K562 (cell line): ENCODE data around the gene CCNDBP1. TPM values are rescaled to one million over a fixed set of nuclear protein-coding genes. Genes with fewer than 3 reads are reported as not detected.

Experiments used
- ATAC-seq: fragments of 200-7000 bp; cut with Tn5 transposase; 3 replicates; pipeline ENCODE4 v1.9.1; 2020; ENCODE audit warnings: moderate library complexity
- BruUV-seq: library from RNA; stranded (reverse); fragments of 400-500 nt; replicated peaks from 2 replicates; lab custom pipeline; 2021; lab: Mats Ljungman, UMichigan
- CTCF ChIA-PET: fragments of 300-600 bp; formaldehyde crosslinking; extraction: SDS; loops from one replicate; lab custom pipeline; 2021; ENCODE audit warnings: low intra/inter-chr PET ratio; lab: Yijun Ruan, JAX
- POLR2A ChIA-PET: fragments of 300-600, 350-650 bp; sonication (Branson Sonifier 250); formaldehyde crosslinking; extraction: SDS; loops from one replicate; lab custom pipeline; 2021; ENCODE audit warnings: antibody characterized with exemption, inconsistent platforms; lab: Yijun Ruan, JAX
- DNase-seq, 4 experiments: peaks; one replicate each; pipeline versions ENCODE4 v3.0.0 to v3.0.0-alpha.2; 2011 to 2018; ENCODE audit warnings: low spot score in 3 of 4, mixed read lengths in 3 of 4; ENCODE audit errors: extremely low read depth in 1 of 4
- FAIRE-seq: peaks from 2 replicates; lab custom pipeline; 2011; peaks lifted over from hg19 to GRCh38; lab: Jason Lieb, UNC
- H2AFZ ChIP-seq: 2 replicates; pipeline ENCODE4 v1.6.0; 2011; ENCODE audit warnings: low read depth, low read length, control low read depth, inconsistent platforms
- H3K27ac ChIP-seq: fragments of 200-600 bp; 3 replicates; pipeline ENCODE4 v1.8.0; 2011; ENCODE audit warnings: low read depth, mild to moderate bottlenecking, control low read depth, inconsistent platforms, low read length, moderate library complexity, mixed read lengths; ENCODE audit errors: extremely low read depth
- H3K27me3 ChIP-seq, 2 experiments: fragments of 300-600 bp in 1 of 2; 2 replicates in 1 of 2; 3 replicates in 1 of 2; pipeline versions ENCODE4 v1.6.0 to v1.8.0; 2011; ENCODE audit warnings: inconsistent platforms in 2 of 2, low read length in 2 of 2, mild to moderate bottlenecking in 1 of 2, mixed read lengths in 1 of 2, moderate library complexity in 1 of 2; ENCODE audit not compliant: control insufficient read depth in 2 of 2, insufficient read depth in 2 of 2
- H3K36me3 ChIP-seq: fragments of 300-600 bp; 3 replicates; pipeline ENCODE4 v1.8.0; 2011; ENCODE audit warnings: mild to moderate bottlenecking, low read length, inconsistent platforms; ENCODE audit not compliant: control insufficient read depth, insufficient read depth
- H3K4me1 ChIP-seq, 2 experiments: fragments of 200-600 bp in 1 of 2; replicated peaks in 1 of 2; 2 replicates in 1 of 2; 3 replicates in 1 of 2; pipeline versions ENCODE4 v1.5.1 to v1.8.0; 2011; ENCODE audit warnings: inconsistent platforms in 2 of 2, low read length in 2 of 2, mild to moderate bottlenecking in 1 of 2, mixed read lengths in 1 of 2, moderate library complexity in 1 of 2; ENCODE audit not compliant: control insufficient read depth in 2 of 2, insufficient read depth in 2 of 2
- H3K4me2 ChIP-seq: 2 replicates; pipeline ENCODE4 v1.6.1; 2011; ENCODE audit warnings: low read length, control low read depth, inconsistent platforms, mixed read lengths; ENCODE audit not compliant: insufficient read depth
- H3K4me3 ChIP-seq: fragments of 200-600 bp; sonication (generic), shearing (Covaris generic); 2 replicates; pipeline ENCODE4 v1.5.1; 2016; ENCODE audit warnings: control low read depth, inconsistent platforms
- H3K79me2 ChIP-seq: fragments of 200-600 bp; 3 replicates; pipeline ENCODE4 v1.8.0; 2011; ENCODE audit warnings: low read length, inconsistent platforms; ENCODE audit not compliant: control insufficient read depth, insufficient read depth
- H3K9ac ChIP-seq, 2 experiments: 2 replicates each; pipeline versions ENCODE4 v1.6.0 to v1.6.1; 2011; ENCODE audit warnings: low read depth in 2 of 2, low read length in 2 of 2, control low read depth in 1 of 2, inconsistent platforms in 1 of 2, mild to moderate bottlenecking in 1 of 2, mixed read lengths in 1 of 2; ENCODE audit not compliant: insufficient read depth in 1 of 2
- H3K9me1 ChIP-seq: one replicate; pipeline ENCODE4 v1.6.0; 2011; ENCODE audit warnings: inconsistent platforms, mild to moderate bottlenecking, low read length, moderate library complexity; ENCODE audit not compliant: control insufficient read depth, insufficient read depth
- H3K9me3 ChIP-seq: replicated peaks from 2 replicates; pipeline ENCODE4 v1.5.1; 2011; ENCODE audit warnings: low read depth, low read length, inconsistent platforms; ENCODE audit not compliant: control insufficient read depth, insufficient read depth
- H4K20me1 ChIP-seq: replicated peaks from 2 replicates; pipeline ENCODE4 v1.6.1; 2011; ENCODE audit warnings: low read length, inconsistent platforms, mixed read lengths; ENCODE audit not compliant: control insufficient read depth, insufficient read depth
- HDAC8 ChIP-seq: fragments of 450-650 bp; IDR thresholded peaks from 2 replicates; pipeline ENCODE4 v1.6.1; 2016; ENCODE audit warnings: mild to moderate bottlenecking, missing genetic modification characterization, moderate library complexity, missing compliant biosample characterization
- IFI16 ChIP-seq: fragments of 250-450 bp; sonication (Bioruptor Pico); IDR thresholded peaks from 2 replicates; pipeline ENCODE4 v2.1.2; 2022; ENCODE audit warnings: mild to moderate bottlenecking, inconsistent platforms
- ILK ChIP-seq: fragments of 450-650 bp; IDR thresholded peaks from 2 replicates; pipeline ENCODE4 v1.6.1; 2016; ENCODE audit warnings: missing genetic modification characterization, low read depth, mild to moderate bottlenecking, missing compliant biosample characterization, moderate library complexity, borderline replicate concordance
- KAT7 ChIP-seq: sonication (generic); formaldehyde crosslinking; IDR thresholded peaks from 2 replicates; pipeline ENCODE4 v1.8.0; 2022; ENCODE audit warnings: missing genetic modification reagents, mild to moderate bottlenecking, borderline replicate concordance
- NBN ChIP-seq: fragments of 450-650 bp; IDR thresholded peaks from 2 replicates; pipeline ENCODE4 v1.6.1; 2016; ENCODE audit warnings: low read depth, mild to moderate bottlenecking
- SREBF1 ChIP-seq: fragments of 150-350 bp; IDR thresholded peaks from 2 replicates; pipeline ENCODE4 v1.6.1; 2014; ENCODE audit warnings: antibody characterized with exemption, low read depth, low read length, borderline replicate concordance
- XRCC5 ChIP-seq: fragments of 200-400 bp; formaldehyde crosslinking; IDR thresholded peaks from 2 replicates; pipeline ENCODE4 v1.6.1; 2017; ENCODE audit warnings: low read depth, mild to moderate bottlenecking, low read length
- ZBTB11 ChIP-seq, 3 experiments: fragments of 200-800 bp in 1 of 3; fragments of 250-450 bp in 1 of 3; fragments of 450-650 bp in 1 of 3; sonication (Bioruptor Pico) in 1 of 3; sonication (Bioruptor generic) in 1 of 3; formaldehyde crosslinking in 1 of 3; IDR thresholded peaks; 2 replicates each; pipeline versions ENCODE4 v1.6.1 to v1.8.0; 2016 to 2022; ENCODE audit warnings: mild to moderate bottlenecking in 2 of 3, missing genetic modification characterization in 2 of 3, missing compliant biosample characterization in 1 of 3, moderate library complexity in 1 of 3
- ZNF311 ChIP-seq: fragments of 250-450 bp; sonication (Bioruptor Pico); IDR thresholded peaks from 2 replicates; pipeline ENCODE4 v1.4.0; 2020; ENCODE audit warnings: mild to moderate bottlenecking, moderate library complexity
- ZNF444 ChIP-seq: fragments of 250-450 bp; sonication (Bioruptor Pico); IDR thresholded peaks from 2 replicates; pipeline ENCODE4 v1.4.0; 2020; ENCODE audit warnings: mild to moderate bottlenecking, moderate library complexity
- in situ Hi-C: fragments of 300-500 bp; cut with MboI; formaldehyde crosslinking; loops from 4 replicates; pipeline ENCODE4 v1.15.0; 2018; ENCODE audit warnings: inconsistent platforms, mixed read lengths
- intact Hi-C: fragments of 100-400 bp; cut with micrococcal nuclease; formaldehyde crosslinking; loops from 2 replicates; pipeline ENCODE4 v1.14.2; 2022
- polyA plus RNA-seq, 8 experiments: library from polyadenylated mRNA; depleted of rRNA in 4 of 8; stranded (reverse) in 5 of 8; unstranded in 3 of 8; fragments of >200 nt; fragmentation: Nextera tagmentation in 2 of 8; fragmentation: Illumina TruSeq in 1 of 8; extraction: Ambion mirVana in 2 of 8; extraction: Trizol in 1 of 8; gene quantifications; 2 replicates each; pipeline versions ENCODE4 v1.2.1 to v1.2.3, GENCODE V29; 2011 to 2014; ENCODE audit warnings: inconsistent platforms in 1 of 8, missing spikeins in 1 of 8
- total RNA-seq, 7 experiments: library from RNA; depleted of rRNA in 6 of 7; stranded (reverse); fragments of >200 nt in 6 of 7; fragmentation: Illumina TruSeq in 2 of 7; extraction: Trizol in 2 of 7; gene quantifications; 2 replicates each; pipeline versions ENCODE4 v1.2.1 to v1.2.3, GENCODE V29; 2011 to 2021; ENCODE audit warnings: low replicate concordance in 1 of 7
- TF ChIP-seq, protein P1 (sequence below): conservative IDR thresholded peaks from 2 replicates; pipeline ENCODE4 v1.6.1; 2011; ENCODE audit warnings: low read depth, mild to moderate bottlenecking, low read length; ENCODE audit not compliant: control insufficient read depth

Gene CCNDBP1
- total and polyA plus RNA-seq, 9 of the 15 experiments (the other 6 are each of a cell fraction or from before 2014, with no cell fraction given) = 37.0 to 111 (median 55.5) TPM

- no peaks in the 10 kb centered on the region for H3K36me3 ChIP-seq
- no peak overlapping the region for H3K4me2 ChIP-seq
- H3K27ac ChIP-seq = no peak overlapping the region
- no peaks in the 10 kb centered on the region for H4K20me1 ChIP-seq
- H3K27me3 ChIP-seq = peaks cover 0 to under 1% of the 10 kb centered on the region in 2 experiments; a peak in 1 of 5 replicates
- in situ Hi-C loops = no loop called here
- FAIRE-seq = no peak
- ATAC-seq = no peak
- no peaks in the 10 kb centered on the region; the same call in 1 of the 2 replicates for H3K9me3 ChIP-seq
- no peak overlapping the region for H2AFZ ChIP-seq
- H3K9me1 ChIP-seq = no peaks in the 10 kb centered on the region
- no peaks in the 10 kb centered on the region for H3K79me2 ChIP-seq
- no peak for TF ChIP-seq ILK (tag)
- TF ChIP-seq IFI16 = no peak
- no peak for TF ChIP-seq SREBF1
- TF ChIP-seq ZNF311 (CRISPR knock-in tag) = no peak
- TF ChIP-seq ZBTB11 (CRISPR knock-in tag; IDR thresholded peaks at IDR 0.05) = no peak
- no peak for TF ChIP-seq NBN
- TF ChIP-seq XRCC5 = no peak
- TF ChIP-seq ZNF444 (CRISPR knock-in tag) = no peak
- TF ChIP-seq, protein P1, sequence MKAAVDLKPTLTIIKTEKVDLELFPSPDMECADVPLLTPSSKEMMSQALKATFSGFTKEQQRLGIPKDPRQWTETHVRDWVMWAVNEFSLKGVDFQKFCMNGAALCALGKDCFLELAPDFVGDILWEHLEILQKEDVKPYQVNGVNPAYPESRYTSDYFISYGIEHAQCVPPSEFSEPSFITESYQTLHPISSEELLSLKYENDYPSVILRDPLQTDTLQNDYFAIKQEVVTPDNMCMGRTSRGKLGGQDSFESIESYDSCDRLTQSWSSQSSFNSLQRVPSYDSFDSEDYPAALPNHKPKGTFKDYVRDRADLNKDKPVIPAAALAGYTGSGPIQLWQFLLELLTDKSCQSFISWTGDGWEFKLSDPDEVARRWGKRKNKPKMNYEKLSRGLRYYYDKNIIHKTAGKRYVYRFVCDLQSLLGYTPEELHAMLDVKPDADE = no peak
- no peak for TF ChIP-seq KAT7 (CRISPR knock-in tag)
- TF ChIP-seq HDAC8 (tag) = no peak
- TF ChIP-seq, all 486 proteins: peak for 0
- intact Hi-C loops = no loop called here
- peaks cover 0 to 13% of the 10 kb centered on the region in 2 experiments; a peak in 3 of 5 replicates for H3K4me1 ChIP-seq
- no peak overlapping the region for H3K4me3 ChIP-seq
- BruUV-seq = no TSS peak
- DNase-seq = no peak
- CTCF ChIA-PET = no interaction called here
- POLR2A ChIA-PET = interaction anchor here (0.7 to 2.2 kb wide), 2 partner anchors 12 to 196 kb away, joined by 4 to 10 read pairs; no protein-coding TSS in a partner anchor
- no peak overlapping the region for H3K9ac ChIP-seq
These were observed 27.7 kb downstream of the CCNDBP1 start for GRCh38 chr15:43212951-43213350.
